GM04504 (cell line): ENCODE measurements around the gene RHD.
"Not testable (repeated sequence)": the region's sequence is repeated elsewhere in the genome, so short reads cannot be mapped to it uniquely, and the experiment has no call there.

Experiments used
- DNase-seq: peaks from one replicate; pipeline ENCODE4 v3.0.0-alpha.2; 2012; ENCODE audit warnings: low read depth

Gene RHD

DNA sequence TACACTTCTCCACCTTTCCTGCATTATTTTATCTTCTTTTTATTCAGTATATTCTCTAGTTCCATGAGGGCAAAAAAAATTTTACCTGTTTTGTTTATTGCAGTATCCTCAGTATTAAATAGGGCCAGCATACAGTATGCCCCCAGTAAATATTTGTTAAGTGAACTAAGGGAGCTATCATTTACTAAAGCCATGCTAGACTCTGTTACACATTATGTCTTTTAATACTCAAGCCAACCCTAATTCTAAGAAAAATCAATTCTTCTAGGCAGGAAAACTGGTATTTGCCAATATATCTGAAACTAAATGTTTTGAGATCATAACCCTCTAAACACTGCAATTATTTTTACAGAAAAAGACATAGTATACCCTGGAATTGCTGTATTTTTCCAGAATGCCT, 84.1 kb downstream of the RHD start:
- DNase-seq, result no peak

DNA sequence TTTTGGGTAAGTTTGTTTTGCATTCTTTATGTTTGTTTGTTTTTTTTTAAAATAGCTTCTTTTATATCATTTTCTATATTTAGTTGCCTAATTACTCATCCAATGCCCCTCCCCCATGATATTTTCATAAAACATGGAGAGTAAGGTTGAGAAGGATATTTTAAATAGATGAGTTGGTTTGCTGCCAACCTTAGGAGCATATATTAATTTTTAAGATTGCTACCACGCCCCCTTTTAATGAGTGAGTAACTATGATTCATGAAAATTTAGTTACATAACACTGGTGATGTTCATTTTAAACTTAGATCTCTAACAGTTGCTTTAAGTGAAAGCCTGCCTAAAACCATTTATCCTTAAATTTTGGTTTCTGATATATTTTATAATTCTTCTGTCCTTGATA, 84.5 kb downstream of the RHD start:
- peak; percentile 46 for DNase-seq

- DNase-seq, result peak; percentile 51
Measured at GRCh38 chr1:25360596-25361581, 88.6 kb downstream of the RHD start.

DNA sequence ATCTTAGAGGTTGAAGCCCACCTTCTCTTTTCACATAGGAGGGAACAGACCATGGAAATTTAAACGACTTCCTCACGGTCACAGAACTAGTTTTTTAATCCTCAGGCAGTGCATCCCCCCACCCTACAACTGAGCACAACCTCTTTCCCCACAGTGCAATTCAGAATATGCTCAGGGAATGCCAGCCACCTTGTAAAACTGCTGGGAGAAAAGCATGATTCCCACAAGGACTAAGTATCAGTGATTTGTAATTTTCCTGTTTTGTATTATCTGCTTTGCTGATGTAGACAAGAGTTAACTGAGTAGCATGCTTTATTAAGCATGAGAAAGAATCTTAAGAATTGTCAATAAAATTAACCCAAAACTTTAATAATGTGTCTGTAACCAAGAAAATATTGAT, 89.6 kb downstream of the RHD start:
- peak; percentile 30 for DNase-seq

DNA sequence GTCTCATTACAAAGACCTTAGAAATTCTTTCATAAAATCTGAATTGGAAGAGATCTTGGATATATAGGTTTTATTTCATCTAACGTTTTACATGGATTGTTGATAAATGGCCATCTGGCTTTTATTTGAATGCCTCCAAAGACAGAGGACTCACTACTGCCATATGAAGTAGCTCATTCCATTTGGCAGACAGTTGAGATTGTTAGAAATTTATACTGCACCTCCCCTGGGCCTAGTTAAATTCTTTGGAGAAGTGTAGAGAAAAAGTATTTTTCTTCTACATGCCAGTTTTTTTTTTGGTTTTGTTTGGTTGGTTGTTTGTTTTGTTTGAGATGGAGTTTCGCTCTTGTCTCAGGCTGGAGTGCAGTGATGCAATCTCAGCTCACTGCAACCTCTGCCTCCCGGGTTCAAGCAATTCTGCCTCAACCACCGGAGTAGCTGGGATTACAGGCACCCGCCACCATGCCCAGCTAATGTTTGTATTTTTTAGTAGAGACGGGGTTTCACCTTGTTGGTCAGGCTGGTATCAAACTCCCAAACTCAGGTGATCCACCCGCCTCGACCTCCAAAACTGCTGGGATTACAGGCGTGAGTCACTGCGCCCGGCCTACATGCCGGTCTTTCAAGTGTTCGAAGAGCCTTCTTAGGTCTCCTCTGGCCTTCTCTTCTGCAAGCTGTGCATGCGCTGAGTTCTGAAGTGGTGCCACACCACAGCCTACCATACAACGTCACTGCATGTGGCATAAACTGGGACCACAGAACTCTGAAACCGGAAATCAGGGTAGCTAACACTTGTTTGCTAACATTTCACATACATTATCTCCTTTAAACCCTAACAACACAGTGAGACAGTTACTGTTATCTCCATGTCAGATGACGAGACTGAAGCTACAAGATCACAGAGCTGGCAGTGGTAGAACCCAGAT, 90.6 kb downstream of the RHD start:
- DNase-seq, result not testable (repeated sequence)

DNA sequence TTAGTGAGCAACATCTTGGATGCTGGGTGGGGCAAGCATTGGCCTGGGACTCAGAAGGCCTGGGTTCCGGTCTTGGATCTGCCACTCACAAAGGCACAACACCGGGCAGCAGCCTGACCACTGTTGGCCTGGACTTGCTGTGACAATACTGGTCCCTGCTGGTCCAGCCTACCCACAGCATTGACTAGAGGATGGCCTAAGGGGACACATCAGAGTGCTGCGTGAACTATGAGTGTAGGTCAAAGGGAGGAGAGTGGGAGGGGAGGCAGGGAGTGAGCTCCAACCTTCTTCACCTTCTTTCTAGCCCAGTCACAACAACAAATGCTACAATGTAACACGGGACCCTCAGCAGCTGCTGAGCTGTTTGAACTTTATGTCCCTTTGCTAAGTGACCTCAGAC, 96.9 kb downstream of the RHD start:
- DNase-seq, result no peak

DNA sequence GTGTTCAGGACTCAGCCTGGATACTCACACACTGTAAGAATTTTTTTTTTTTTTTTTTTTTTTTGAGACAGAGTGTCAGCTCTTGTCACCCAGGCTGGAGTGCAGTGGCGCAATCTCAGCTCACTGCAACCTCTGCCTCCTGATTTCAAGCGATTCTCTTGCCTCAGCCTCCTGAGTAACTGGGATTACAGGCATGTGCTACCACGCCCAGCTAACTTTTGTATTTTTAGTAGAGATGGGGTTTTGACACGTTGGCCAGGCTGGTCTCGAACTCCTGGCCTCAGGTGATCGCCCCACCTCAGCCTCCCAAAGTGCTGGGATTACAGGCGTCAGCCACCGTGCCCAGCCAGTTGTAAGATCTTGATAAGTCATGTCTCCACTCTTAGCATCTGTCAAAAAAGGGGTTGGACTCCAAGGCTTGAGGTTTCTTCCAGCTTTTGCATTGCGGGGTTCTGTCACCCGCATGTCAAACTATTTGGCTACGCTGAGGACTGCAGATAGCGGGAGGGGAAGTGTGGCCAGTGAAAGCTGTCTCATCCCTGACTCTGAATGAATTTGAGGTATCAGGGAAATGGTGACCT, 97.5 kb downstream of the RHD start:
- not testable (repeated sequence) for DNase-seq

DNA sequence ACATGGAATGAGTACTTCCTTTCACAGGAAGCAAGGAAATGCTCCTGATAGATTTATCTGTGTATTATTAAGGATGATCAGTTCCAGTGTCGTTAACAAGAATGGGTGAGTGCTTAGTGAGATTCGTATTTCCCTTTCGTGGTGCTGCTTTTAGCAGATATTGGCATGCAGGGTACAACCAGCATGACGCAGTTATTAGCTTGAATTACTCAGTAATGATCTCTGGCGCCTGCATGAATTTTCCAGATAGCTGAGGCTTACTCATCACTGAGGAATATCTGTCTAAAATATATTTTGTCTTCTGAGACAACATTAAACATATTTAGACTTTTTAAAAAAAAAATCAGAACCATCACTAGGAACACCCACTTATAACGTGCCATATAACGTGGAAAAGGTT, 99.4 kb downstream of the RHD start:
- peak; percentile 80 for DNase-seq

DNA sequence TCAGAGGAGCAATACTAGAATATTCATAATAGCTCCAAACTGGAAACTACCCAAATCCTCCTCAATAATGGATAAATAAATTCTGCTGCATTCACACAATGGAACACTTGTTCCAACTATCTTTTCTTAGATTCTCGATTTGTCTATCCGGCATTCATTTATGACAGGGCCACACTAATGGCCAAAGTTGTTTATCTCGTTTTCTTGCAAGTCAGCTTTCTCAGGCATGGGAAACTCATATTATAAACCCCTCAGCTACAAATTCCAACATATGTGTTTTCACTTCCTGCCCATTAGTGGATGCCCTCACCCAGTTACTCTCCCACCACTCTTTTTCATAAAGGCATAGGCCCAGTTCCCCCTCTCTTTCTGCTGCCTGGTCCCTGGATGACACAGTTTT, 106.1 kb downstream of the RHD start:
- DNase-seq, result not testable (repeated sequence)
